ENCODE results near the gene SLC22A17. TPM values are rescaled to one million over a fixed set of nuclear protein-coding genes. Genes with fewer than 3 reads are reported as not detected.

The SLC22A17 gene
- total and polyA plus RNA-seq, 2 of the 8 experiments (the other 6 are each of a cell fraction or from before 2014, with no cell fraction given): 43.0 to 49.0 TPM

- no peak for TF ChIP-seq CHD7 (IDR thresholded peaks at IDR 0.05; ENCODE audit: insufficient replicate concordance, low read length)
- no peak for TF ChIP-seq RFX5 (IDR thresholded peaks at IDR 0.05; ENCODE audit: borderline replicate concordance, low read depth, low read length)
- no peak for TF ChIP-seq CHD1 (IDR thresholded peaks at IDR 0.05; ENCODE audit: low read depth, low read length)
These were observed 5.4 kb upstream of the SLC22A17 start (continued) for GRCh38 chr14:23358042-23358441.

Data from H1 (cell line).